Upper lobe of left lung (tissue), 4 donors: ENCODE results near the gene NOD1.

Source experiments
- CTCF ChIP-seq, 6 experiments: fragments of 450-650 bp in 4 of 6; fragments of 200-600 bp in 2 of 6; sonication (generic) in 2 of 6; IDR thresholded peaks; one replicate each; pipeline ENCODE4 v1.5.1; 2016 to 2019; ENCODE audit warnings: antibody characterized with exemption in 6 of 6
- POLR2A ChIP-seq, 4 donors: fragments of 450-650 bp; IDR thresholded peaks; one replicate each; pipeline ENCODE4 v1.5.1; 2016 to 2017; ENCODE audit warnings: antibody characterized with exemption in 4 of 4, mild to moderate bottlenecking in 2 of 4
- POLR2AphosphoS5 ChIP-seq, 2 donors: sonication (generic); formaldehyde crosslinking; IDR thresholded peaks; one replicate each; pipeline ENCODE4 v1.5.1; 2017; ENCODE audit warnings: antibody characterized with exemption in 2 of 2

GRCh38 chr7:30465811-30466180, 12.8 kb downstream of the NOD1 start:
- TF ChIP-seq POLR2AphosphoS5 (IDR thresholded peaks at IDR 0.05) (no peak), CTCF (IDR thresholded peaks at IDR 0.05) (no peak), POLR2A (IDR thresholded peaks at IDR 0.05) (no peak)
